ENCODE results near the gene ACTL6A. TPM values are rescaled to one million over a fixed set of nuclear protein-coding genes. Genes with fewer than 3 reads are reported as not detected.
"Not testable (repeated sequence)": the region's sequence is repeated elsewhere in the genome, so short reads cannot be mapped to it uniquely, and the experiment has no call there.

The ACTL6A gene
- 10 to 100 TPM; 80.1 to 92.7 TPM for total RNA-seq

DNA sequence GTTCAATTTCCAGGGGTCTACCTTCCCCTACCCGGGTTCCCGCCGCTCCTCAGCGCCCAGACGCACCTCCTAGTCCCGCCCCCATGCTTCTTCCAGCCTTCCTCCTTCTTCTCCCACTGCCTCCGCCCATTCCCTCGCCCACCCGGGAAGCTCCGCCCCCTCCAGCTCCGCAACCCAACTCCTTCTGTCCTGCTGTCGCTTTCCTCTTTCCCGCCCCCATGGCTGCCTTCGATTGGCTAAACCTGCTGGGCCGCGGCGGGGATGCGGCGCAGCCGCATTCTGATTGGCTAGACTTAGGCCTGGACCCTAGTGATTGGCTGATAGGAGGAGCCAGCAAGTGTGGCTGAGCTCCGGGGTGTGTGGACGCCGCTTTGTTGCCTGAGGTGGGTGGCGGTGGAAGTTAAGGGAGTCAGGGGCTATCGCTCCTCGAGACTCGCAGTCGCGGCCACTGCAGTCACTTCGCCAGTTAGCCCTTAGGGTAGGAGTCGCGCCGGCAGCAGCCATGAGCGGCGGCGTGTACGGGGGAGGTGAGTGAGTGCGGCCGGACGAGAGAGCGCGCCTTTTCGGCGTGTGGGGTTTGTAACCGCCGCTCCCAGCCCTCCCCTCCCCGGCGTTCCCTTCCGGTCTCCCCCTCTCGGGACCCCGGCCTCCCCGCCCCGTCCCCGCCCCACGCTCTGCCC is at the start of gene ACTL6A:
Gene ACTL6A (plus strand): TSS at position 336 of the 680 bp plus-strand sequence. CDS start 167 bp downstream, at position 503.
- CTCF ChIA-PET, result interaction anchor here (0.5 to 1.7 kb wide), 12 partner anchors 18 to 547 kb away, joined by 3 to 7 read pairs (median 3); no protein-coding TSS in a partner anchor
- DNase-seq, result peak; percentile 99
- peaks cover 36% of the 10 kb centered on the region for H3K4me1 Mint-ChIP-seq
- H3K27me3 Mint-ChIP-seq, result peaks cover 12% of the 10 kb centered on the region
- ATAC-seq, result peak; percentile 96
- peak within 1 kb of the TSS; percentile 99 for H3K4me3 Mint-ChIP-seq
- no peaks in the 10 kb centered on the region for H3K9me3 Mint-ChIP-seq (ENCODE audit: low read depth)
- peaks cover 2% of the 10 kb centered on the region for H3K36me3 Mint-ChIP-seq
- H3K27ac Mint-ChIP-seq, result peak within 1 kb of the TSS; percentile 98

DNA sequence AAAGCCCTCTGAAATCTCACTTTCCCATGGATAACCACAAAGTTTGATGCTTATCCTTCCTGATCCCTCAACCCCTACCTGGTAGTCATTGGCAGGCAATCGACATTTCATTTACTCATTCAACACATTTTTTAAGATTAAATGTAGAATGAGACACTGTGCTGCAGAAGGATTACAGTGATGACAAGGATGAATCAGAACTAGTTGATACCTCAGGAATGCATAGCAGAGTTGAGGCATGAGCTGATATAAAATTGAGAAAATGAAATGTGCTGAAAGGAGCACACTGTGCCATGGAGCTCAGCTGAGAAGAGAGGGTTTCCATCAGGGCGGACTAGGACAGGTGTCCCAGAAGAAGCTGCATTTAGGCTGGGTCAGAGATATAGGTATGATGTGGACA is 48.9 kb upstream of the ACTL6A start:
- ATAC-seq, result no peak
- CTCF ChIA-PET, result no interaction called here
- Mint-ChIP-seq H3K36me3 (no peaks in the 10 kb centered on the region), H3K4me1 (no peaks in the 10 kb centered on the region), H3K4me3 (no peak overlapping the region), H3K27me3 (peaks cover 22% of the 10 kb centered on the region), H3K27ac (no peak overlapping the region), H3K9me3 (ENCODE audit: low read depth) (no peaks in the 10 kb centered on the region)
- no peak for DNase-seq

GRCh38 chr3:179516461-179517251 is 46.1 kb upstream of the ACTL6A start:
- H3K9me3 Mint-ChIP-seq (ENCODE audit: low read depth); DNase-seq; H3K27ac Mint-ChIP-seq; CTCF ChIA-PET; H3K4me3 Mint-ChIP-seq; H3K36me3 Mint-ChIP-seq; ATAC-seq; H3K4me1 Mint-ChIP-seq: not testable (repeated sequence)
- H3K27me3 Mint-ChIP-seq, result peaks cover 10% of the 10 kb centered on the region

- no peak for ATAC-seq
- no peak for DNase-seq
- H3K4me1 Mint-ChIP-seq, result no peaks in the 10 kb centered on the region
- no peaks in the 10 kb centered on the region for H3K36me3 Mint-ChIP-seq
- H3K4me3 Mint-ChIP-seq, result no peak overlapping the region
- H3K9me3 Mint-ChIP-seq (ENCODE audit: low read depth), result no peaks in the 10 kb centered on the region
- CTCF ChIA-PET, result no interaction called here
- H3K27ac Mint-ChIP-seq, result no peak overlapping the region
- H3K27me3 Mint-ChIP-seq, result peaks cover 19% of the 10 kb centered on the region
Observed at GRCh38 chr3:179526482-179526881, 36.2 kb upstream of the ACTL6A start.

DNA sequence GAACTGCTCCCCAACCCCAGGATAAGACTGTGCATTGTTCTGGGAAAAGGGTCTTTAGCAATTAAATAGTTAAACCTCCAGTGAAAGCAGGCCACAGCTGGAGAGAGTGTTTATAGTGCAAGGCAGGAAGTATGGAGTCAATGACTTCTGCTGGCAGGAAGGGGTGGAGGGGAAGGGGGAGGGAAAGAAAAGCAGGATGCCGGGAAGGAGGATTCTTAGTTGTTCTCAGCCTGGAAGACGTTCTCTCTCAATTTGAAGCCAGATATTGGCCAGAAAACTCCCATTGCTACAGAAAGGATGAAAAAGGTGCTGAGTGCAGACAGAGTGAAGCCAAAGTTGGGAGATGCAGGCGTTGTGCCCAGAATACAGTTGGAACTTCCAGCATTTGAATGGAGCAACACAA is 35.7 kb upstream of the ACTL6A start:
- ATAC-seq (no peak), DNase-seq (no peak)
- H3K4me3 Mint-ChIP-seq, result no peak overlapping the region
- no peaks in the 10 kb centered on the region for H3K4me1 Mint-ChIP-seq
- H3K27ac Mint-ChIP-seq, result no peak overlapping the region
- H3K27me3 Mint-ChIP-seq, result peaks cover 23% of the 10 kb centered on the region
- no peaks in the 10 kb centered on the region for H3K9me3 Mint-ChIP-seq (ENCODE audit: low read depth)
- CTCF ChIA-PET, result no interaction called here
- no peaks in the 10 kb centered on the region for H3K36me3 Mint-ChIP-seq

DNA sequence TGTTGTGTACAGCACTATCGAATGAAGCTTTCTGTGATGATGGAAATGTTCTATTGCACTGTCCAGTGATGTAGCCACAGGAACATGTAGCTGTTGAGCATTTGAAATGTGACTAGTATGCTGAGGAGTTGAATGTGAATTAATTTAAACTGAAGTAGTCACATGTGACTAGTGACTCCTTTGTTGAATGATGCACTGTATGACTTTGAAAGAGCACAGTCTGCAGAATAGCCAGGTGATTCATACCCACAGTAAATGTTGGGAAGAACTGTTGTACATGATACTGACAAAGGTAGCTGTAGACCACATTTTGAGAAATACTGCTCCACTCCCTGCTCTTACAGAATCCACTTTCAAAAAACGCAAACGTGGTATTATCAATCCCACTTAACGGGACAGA is 34.0 kb upstream of the ACTL6A start:
- Mint-ChIP-seq H3K27me3 (peaks cover 35% of the 10 kb centered on the region), H3K4me1 (no peaks in the 10 kb centered on the region), H3K27ac (no peak overlapping the region), H3K36me3 (no peaks in the 10 kb centered on the region), H3K4me3 (no peak overlapping the region), H3K9me3 (ENCODE audit: low read depth) (no peaks in the 10 kb centered on the region)
- ATAC-seq, result no peak
- no peak for DNase-seq
- CTCF ChIA-PET, result no interaction called here

DNA sequence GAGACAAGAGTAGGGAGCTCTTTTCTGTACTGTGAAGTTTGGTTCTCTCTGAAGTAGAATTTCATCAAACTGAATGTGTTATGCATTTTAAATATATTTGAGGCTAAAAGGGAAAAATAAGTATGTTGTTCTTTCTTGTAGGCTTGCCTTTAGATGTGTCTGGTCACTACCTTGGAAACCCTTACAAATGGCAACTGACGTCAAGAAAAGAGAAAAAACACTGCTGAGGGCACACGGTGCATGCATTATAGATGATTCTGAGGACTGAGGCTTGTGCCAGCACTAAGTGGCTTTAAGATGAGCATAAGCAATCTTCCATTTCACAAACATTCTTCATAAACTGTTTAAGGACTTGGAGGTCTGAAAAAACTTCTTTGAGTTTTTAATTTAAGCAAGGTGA is 31.1 kb upstream of the ACTL6A start:
- Mint-ChIP-seq H3K4me1 (no peaks in the 10 kb centered on the region), H3K9me3 (ENCODE audit: low read depth) (no peaks in the 10 kb centered on the region), H3K27ac (no peak overlapping the region), H3K27me3 (peaks cover 29% of the 10 kb centered on the region), H3K4me3 (no peak overlapping the region), H3K36me3 (no peaks in the 10 kb centered on the region)
- CTCF ChIA-PET, result no interaction called here
- ATAC-seq (no peak), DNase-seq (no peak)

DNA sequence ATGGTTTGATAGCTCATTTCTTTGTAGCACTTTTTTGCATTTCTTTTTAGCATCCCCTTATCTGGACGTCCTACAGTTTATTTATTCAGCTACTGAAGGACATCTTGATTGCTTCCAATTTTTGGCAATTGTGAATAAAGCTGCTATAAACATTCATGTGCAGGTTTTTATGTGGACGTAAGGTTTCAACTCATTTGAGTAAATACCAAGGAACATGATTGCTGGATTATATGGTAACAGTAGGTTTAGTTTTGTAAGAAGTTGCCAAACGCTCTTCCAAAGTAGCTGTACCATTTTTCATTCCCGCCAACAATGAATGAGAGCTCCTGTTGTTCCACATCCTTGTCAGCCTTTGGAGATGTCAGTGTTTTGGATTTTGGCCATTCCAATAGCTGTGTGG is 29.5 kb upstream of the ACTL6A start:
- Mint-ChIP-seq H3K27ac (no peak overlapping the region), H3K9me3 (ENCODE audit: low read depth) (no peaks in the 10 kb centered on the region), H3K27me3 (peaks cover 25% of the 10 kb centered on the region), H3K4me3 (no peak overlapping the region), H3K36me3 (no peaks in the 10 kb centered on the region), H3K4me1 (no peaks in the 10 kb centered on the region)
- DNase-seq, result no peak
- no peak for ATAC-seq
- CTCF ChIA-PET, result interaction anchor here (0.6 kb wide), 1 partner anchor 999 kb away, joined by 4 read pairs; no protein-coding TSS in a partner anchor

- CTCF ChIA-PET, result no interaction called here
Observed at GRCh38 chr3:179536256-179536655, 26.5 kb upstream of the ACTL6A start.

GRCh38 chr3:179541094-179541493 is 21.6 kb upstream of the ACTL6A start:
- Mint-ChIP-seq H3K9me3 (ENCODE audit: low read depth) (peaks cover 2% of the 10 kb centered on the region), H3K4me1 (no peaks in the 10 kb centered on the region), H3K27ac (no peak overlapping the region), H3K36me3 (no peaks in the 10 kb centered on the region), H3K4me3 (no peak overlapping the region), H3K27me3 (peaks cover 3% of the 10 kb centered on the region)
- DNase-seq (no peak), ATAC-seq (no peak)
- CTCF ChIA-PET, result no interaction called here

More at GRCh38 chr3:179536256-179536655, 26.5 kb upstream of the ACTL6A start:
- H3K36me3 Mint-ChIP-seq, result no peaks in the 10 kb centered on the region
- H3K27ac Mint-ChIP-seq, result no peak overlapping the region
- ATAC-seq (no peak), DNase-seq (no peak)
- H3K4me1 Mint-ChIP-seq, result no peaks in the 10 kb centered on the region
- no peak overlapping the region for H3K4me3 Mint-ChIP-seq
- H3K9me3 Mint-ChIP-seq (ENCODE audit: low read depth), result no peaks in the 10 kb centered on the region
- H3K27me3 Mint-ChIP-seq, result peaks cover 18% of the 10 kb centered on the region

DNA sequence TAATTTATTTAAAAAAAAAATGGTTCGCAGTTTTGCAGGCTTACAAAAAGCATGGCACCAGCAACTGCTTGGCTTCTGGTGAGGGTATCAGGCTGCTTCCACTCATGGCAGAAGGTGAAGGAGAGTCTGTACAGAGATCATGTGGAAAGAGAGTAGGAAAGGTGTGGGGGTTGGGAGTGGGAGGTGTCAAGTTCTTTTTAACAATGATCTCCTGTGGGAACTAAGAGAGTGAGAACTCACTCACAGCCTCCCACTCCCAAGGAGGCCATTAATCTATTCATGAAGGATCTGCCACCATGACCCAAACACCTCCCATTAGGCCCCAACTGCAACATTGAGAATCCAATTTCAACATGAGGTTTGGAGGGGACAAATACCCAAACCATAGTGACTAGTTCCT is 21.1 kb upstream of the ACTL6A start:
- Mint-ChIP-seq H3K27me3 (peaks cover 3% of the 10 kb centered on the region), H3K4me1 (peaks cover 2% of the 10 kb centered on the region), H3K36me3 (no peaks in the 10 kb centered on the region), H3K4me3 (no peak overlapping the region), H3K27ac (no peak overlapping the region), H3K9me3 (ENCODE audit: low read depth) (peaks cover 2% of the 10 kb centered on the region)
- ATAC-seq, result no peak
- DNase-seq, result no peak
- CTCF ChIA-PET, result no interaction called here

DNA sequence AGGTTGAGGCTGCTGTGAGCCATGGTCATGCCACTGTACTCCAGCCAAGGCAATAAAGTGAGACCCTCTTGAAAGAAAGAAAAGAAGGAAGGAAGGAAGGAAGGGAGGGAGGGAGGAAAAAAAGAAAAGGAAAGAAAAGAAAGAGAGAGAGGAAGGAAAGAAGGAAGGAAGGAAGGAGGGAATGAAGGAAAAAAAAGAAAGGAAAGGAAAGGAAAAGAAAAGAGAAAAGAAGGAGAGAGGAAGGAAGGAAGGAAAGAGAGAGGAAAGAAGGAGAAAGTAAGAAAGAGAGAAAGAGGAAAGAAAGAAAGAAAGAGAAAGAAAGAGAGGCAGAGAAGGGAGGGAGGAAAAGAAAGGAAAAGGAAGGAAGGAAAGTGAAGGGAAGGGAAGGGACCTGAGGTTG is 20.4 kb upstream of the ACTL6A start:
- ATAC-seq (no peak), DNase-seq (no peak)
- Mint-ChIP-seq H3K27me3 (peaks cover 3% of the 10 kb centered on the region), H3K4me3 (no peak overlapping the region), H3K9me3 (ENCODE audit: low read depth) (peaks cover 2% of the 10 kb centered on the region), H3K4me1 (peaks cover 2% of the 10 kb centered on the region), H3K27ac (no peak overlapping the region), H3K36me3 (no peaks in the 10 kb centered on the region)
- CTCF ChIA-PET, result no interaction called here

DNA sequence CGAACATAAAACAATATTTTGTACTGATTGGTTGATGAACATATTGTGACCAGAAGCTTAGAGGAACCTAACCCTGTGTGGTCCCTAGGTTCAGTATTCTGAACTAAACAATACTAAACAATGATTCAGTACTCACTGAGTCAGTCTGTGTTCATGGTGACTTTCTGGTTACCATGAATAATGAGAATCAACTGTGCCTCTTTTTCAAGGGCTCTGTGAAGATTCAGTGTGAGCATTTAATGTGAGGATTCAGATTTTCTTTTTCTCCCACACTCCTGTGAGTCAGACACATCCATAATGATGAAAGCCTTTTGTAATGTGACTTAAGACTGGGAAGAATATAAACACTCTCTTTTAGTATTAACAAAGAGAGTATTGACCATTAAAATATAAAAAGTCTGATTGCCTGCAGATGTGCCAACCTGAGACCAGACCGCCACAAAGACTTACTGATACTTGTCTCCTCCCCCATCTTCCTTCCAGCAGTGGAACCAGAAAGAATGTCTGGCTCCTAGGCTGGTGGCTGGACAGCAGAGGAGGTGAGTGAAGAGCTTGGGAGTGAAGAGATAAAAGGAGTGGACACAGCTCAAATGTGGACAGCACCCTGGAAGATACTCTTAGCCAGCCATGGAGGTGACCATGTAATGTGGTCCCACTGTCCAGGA is 17.6 kb upstream of the ACTL6A start:
- CTCF ChIA-PET, result interaction anchor here (1.4 kb wide), 1 partner anchor 13 kb away, joined by 4 read pairs; no protein-coding TSS in a partner anchor
- Mint-ChIP-seq H3K9me3 (ENCODE audit: low read depth) (peaks cover 2% of the 10 kb centered on the region), H3K27me3 (peaks cover 6% of the 10 kb centered on the region), H3K4me1 (peaks cover 6% of the 10 kb centered on the region), H3K27ac (no peak overlapping the region), H3K36me3 (no peaks in the 10 kb centered on the region), H3K4me3 (no peak overlapping the region)
- ATAC-seq (no peak), DNase-seq (no peak)

Data from activated CD8-positive, alpha-beta memory T cell treated with anti-CD3 and anti-CD28 coated beads, Interleukin-2, amount 10 ng/mL, durations not matched to agents 7 days and 5 days (primary cell).